Measurements from ENCODE around the gene ARHGAP6.
"Not testable (repeated sequence)": the region's sequence is repeated elsewhere in the genome, so short reads cannot be mapped to it uniquely, and the experiment has no call there.

ARHGAP6 gene

GRCh38 chrX:11641349-11642065 lies 24.2 kb downstream of the ARHGAP6 start:
- no peak for DNase-seq (ENCODE audit: low spot score)

GRCh38 chrX:11640089-11640488 lies 25.6 kb downstream of the ARHGAP6 start:
- DNase-seq (ENCODE audit: low spot score): no peak

- DNase-seq (ENCODE audit: low spot score): no peak
These were observed 33.0 kb downstream of the ARHGAP6 start for GRCh38 chrX:11632732-11633131.

GRCh38 chrX:11629593-11630211 lies 36.0 kb downstream of the ARHGAP6 start:
- DNase-seq (ENCODE audit: low spot score): no peak

GRCh38 chrX:11628399-11628798 lies 37.3 kb downstream of the ARHGAP6 start:
- DNase-seq (ENCODE audit: low spot score): no peak

- no peak for DNase-seq (ENCODE audit: low spot score)
These were observed 39.4 kb downstream of the ARHGAP6 start for GRCh38 chrX:11626351-11626750.

GRCh38 chrX:11619441-11619840 lies 46.3 kb downstream of the ARHGAP6 start:
- no peak for DNase-seq (ENCODE audit: low spot score)

DNA sequence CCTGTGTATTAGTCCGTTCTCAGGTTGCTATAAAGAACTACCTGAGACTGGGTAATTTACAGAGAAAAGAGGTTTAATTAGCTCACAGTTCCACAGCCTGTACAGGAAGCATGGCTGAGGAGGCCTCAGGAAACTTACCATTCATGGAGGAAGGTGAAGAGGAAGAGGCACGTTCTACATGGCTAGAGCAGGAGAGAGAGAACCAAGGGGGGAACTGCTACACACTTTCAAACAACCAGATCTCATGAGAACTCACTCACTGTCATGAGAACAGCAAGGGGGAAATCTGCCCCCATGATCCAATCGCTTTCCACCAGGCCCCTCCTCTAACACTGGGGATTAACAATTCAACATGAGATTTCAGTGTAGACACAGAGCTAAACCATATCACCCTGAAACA lies 51.5 kb downstream of the ARHGAP6 start:
- DNase-seq (ENCODE audit: low spot score): not testable (repeated sequence)

GRCh38 chrX:11611965-11612364 lies 53.8 kb downstream of the ARHGAP6 start:
- DNase-seq (ENCODE audit: low spot score): no peak

GRCh38 chrX:11611161-11611560 lies 54.6 kb downstream of the ARHGAP6 start:
- no peak for DNase-seq (ENCODE audit: low spot score)

DNA sequence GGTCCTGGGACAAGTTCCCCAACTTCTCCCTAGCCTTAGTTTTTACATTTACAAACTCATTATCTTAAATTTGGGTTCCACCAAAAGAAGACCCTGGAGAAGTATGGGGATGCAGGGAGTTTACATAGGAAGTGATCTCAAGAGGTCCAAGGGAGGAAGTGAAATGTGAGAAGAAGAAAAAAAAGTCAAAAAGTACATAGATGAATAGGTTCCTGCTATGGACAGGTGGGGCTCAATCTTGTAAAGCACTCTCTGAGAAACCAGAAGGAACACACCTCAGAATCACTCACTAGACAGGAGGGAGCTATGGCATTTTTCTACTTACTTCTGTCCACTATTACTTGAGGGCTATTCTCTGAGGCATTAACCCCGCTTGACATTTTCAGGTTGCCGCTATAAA lies 56.6 kb downstream of the ARHGAP6 start:
- no peak for DNase-seq (ENCODE audit: low spot score)

DNA sequence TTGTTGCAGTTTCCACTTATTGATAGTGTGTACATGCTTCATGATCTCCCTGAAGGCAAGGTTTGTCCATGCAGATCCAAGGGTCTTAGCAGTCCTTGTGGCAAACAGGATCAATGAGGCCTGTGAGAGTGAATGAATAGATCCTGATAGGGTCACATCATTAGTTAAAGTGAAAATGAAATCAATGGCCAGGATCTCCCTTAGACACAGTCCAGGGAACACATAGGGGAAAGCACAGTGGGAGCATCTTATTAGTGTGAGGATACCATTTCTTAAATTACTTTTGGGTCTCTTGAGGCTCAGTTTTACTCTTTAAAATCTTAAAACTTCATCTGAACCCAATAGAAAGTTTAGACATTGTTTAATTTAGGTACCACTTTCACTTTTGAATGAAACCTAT lies 59.3 kb downstream of the ARHGAP6 start:
- DNase-seq (ENCODE audit: low spot score): no peak

DNA sequence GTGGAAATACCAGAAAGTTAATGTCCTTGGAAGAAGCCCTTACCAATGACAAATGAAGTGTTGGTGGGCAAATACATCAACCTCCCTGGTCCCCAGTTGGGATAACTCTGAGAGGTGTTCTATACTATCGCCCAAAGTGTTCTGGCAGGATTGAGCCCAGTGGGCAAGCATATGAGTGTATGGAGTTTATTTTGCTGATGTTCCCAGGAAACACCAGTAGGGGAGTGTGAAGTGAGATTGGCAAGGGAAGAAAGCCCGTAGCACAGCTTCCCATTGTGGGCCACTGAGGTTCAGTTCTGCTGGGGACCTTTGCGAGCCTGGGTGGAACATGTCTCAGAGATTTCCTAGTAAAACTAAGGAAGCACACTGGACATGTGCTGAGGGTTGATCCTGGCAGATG lies 65.1 kb downstream of the ARHGAP6 start:
- DNase-seq (ENCODE audit: low spot score): no peak

DNA sequence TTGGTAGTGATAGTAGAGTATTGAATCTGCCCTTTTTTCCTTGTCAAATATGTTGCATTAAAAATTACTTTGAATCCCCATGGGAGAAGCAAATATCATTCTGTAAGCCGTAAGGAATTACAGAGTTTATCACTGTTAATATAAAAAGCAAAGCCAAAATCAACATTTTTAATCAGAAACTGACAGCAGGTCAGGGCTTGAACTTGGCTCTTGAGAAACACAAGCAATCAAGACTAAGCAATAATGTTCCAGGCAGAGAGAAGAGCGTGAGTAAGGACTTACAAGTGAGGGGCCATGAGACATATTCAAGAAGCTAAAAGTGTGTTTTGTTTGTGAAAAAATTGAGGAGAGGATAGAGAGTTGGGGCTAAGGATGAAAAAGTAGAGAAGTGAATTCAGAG lies 68.2 kb downstream of the ARHGAP6 start:
- no peak for DNase-seq (ENCODE audit: low spot score)

- no peak for DNase-seq (ENCODE audit: low spot score)
These were observed 73.9 kb downstream of the ARHGAP6 start for GRCh38 chrX:11591723-11592346.

DNA sequence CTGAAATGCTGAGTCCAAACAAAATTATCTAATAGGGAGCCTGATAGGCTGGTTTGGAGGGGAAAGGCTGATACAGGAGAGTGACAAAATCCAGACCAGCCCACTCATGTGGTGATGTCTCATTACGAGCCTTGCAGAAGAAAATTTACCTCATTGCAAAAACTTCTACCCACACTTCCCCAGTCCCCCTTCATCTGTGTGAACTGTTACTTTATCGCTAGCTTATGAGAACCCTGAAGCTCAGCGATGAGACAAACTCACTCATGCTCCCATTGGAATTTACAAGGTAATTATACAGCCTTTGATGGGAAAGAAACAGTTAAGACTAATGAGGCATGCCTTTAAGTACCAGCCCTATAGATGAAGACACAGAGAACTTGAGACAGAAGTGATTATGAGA lies 76.1 kb downstream of the ARHGAP6 start:
- DNase-seq (ENCODE audit: low spot score): no peak

DNA sequence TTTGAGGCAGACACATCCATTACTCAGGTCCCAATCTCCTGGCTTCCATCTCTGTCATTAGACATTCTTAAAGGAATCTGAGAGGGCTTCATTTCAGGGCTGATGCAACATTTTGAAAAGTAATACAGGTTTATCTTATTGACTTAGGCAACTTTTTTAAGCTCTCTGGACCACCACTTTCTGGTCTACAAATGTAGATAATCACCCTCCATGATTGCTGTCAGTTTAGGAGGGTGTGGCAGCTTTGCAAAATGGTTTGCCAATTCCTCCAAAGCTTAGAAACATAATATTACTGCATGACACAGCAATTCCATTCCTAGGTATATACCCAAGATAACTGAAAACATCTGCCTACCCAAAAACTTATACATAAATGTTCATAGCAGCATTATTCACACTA lies 77.6 kb downstream of the ARHGAP6 start:
- DNase-seq (ENCODE audit: low spot score): no peak

GRCh38 chrX:11585174-11585573 lies 80.5 kb downstream of the ARHGAP6 start:
- DNase-seq (ENCODE audit: low spot score): no peak

- no peak for DNase-seq (ENCODE audit: low spot score)
These were observed 84.9 kb downstream of the ARHGAP6 start for GRCh38 chrX:11580789-11581188.

- DNase-seq (ENCODE audit: low spot score): no peak
These were observed 85.8 kb downstream of the ARHGAP6 start for GRCh38 chrX:11579636-11580600.

- DNase-seq (ENCODE audit: low spot score): not testable (repeated sequence)
These were observed 87.4 kb downstream of the ARHGAP6 start for GRCh38 chrX:11578301-11578700.

DNA sequence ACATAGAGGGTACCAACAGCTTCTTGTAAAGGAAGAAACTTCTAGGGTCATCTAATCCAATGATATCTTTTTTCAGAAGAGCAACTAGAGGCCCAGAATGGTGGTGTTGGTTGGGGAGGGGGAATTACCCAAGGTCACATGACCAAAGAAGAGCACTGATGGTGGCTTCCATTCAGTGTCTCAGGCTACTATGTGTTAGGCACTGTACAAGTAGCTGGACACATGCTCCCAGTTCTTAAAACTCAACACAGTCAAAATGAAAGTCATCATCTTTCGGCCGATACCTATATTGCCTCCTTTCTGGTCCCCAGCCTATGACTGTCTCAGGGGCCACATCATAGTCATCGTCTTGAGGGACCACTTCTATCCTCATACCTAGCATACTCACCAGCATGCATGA lies 88.1 kb downstream of the ARHGAP6 start:
- no peak for DNase-seq (ENCODE audit: low spot score)
